Gastroesophageal sphincter (tissue), 4 donors: ENCODE measurements around the gene KLHDC4. TPM values are rescaled to one million over a fixed set of nuclear protein-coding genes. Genes with fewer than 3 reads are reported as not detected.

ENCODE experiments used
- ATAC-seq: fragments of 150-250 bp; one replicate; pipeline ENCODE4 v1.9.1; 2016; ENCODE audit warnings: mild to moderate bottlenecking, moderate library complexity
- H3K27ac ChIP-seq, 4 donors: fragments of 200-600 bp; sonication (generic) in 3 of 4; 1 replicate in 3 of 4; 2 replicates in 1 of 4; pipeline ENCODE4 v1.5.1; 2016 to 2019
- H3K27me3 ChIP-seq: fragments of 200-600 bp; sonication (generic); one replicate; pipeline ENCODE4 v1.5.1; 2019
- H3K36me3 ChIP-seq, 2 donors: fragments of 200-600 bp; sonication (generic); one replicate each; pipeline ENCODE4 v1.5.1; 2019; ENCODE audit warnings: control low read depth in 1 of 2
- H3K4me1 ChIP-seq, 3 donors: fragments of 200-600 bp; sonication (generic); 1 replicate in 2 of 3; 2 replicates in 1 of 3; pipeline ENCODE4 v1.5.1; 2016 to 2019; ENCODE audit warnings: control low read depth in 2 of 3
- H3K4me3 ChIP-seq, 2 donors: fragments of 200-600 bp; sonication (generic); one replicate each; pipeline ENCODE4 v1.5.1; 2019; ENCODE audit warnings: mild to moderate bottlenecking in 1 of 2, moderate library complexity in 1 of 2
- H3K9me3 ChIP-seq, 3 donors: fragments of 200-600 bp; sonication (generic); one replicate each; pipeline ENCODE4 v1.5.1; 2017 to 2019; ENCODE audit warnings: control low read depth in 2 of 3
- CTCF ChIP-seq, 4 experiments: fragments of 200-600 bp in 2 of 4; fragments of 450-650 bp in 2 of 4; sonication (generic) in 1 of 4; IDR thresholded peaks; one replicate each; pipeline ENCODE4 v1.5.1; 2017 to 2019; ENCODE audit warnings: antibody characterized with exemption in 4 of 4, mild to moderate bottlenecking in 2 of 4, moderate library complexity in 2 of 4
- EP300 ChIP-seq: sonication (generic); formaldehyde crosslinking; IDR thresholded peaks from one replicate; pipeline ENCODE4 v1.6.1; 2017; ENCODE audit warnings: antibody characterized with exemption, mild to moderate bottlenecking
- POLR2A ChIP-seq, 2 donors: fragments of 450-650 bp; IDR thresholded peaks; one replicate each; pipeline ENCODE4 v1.6.1; 2017; ENCODE audit warnings: antibody characterized with exemption in 2 of 2, mild to moderate bottlenecking in 2 of 2, moderate library complexity in 1 of 2
- POLR2AphosphoS5 ChIP-seq: sonication (generic); formaldehyde crosslinking; IDR thresholded peaks from one replicate; pipeline ENCODE4 v1.6.1; 2017; ENCODE audit warnings: antibody characterized with exemption
- WGBS, 2 donors: methylation state at CpG; one replicate each; pipeline ENCODE4 v1.1.5; 2018; ENCODE audit warnings: low coverage in 1 of 2; 5-methylcytosine and 5-hydroxymethylcytosine counted together
- total RNA-seq, 4 donors: library from RNA; depleted of rRNA; stranded (reverse); fragments of >200 nt; gene quantifications; one replicate each; pipeline ENCODE4 v1.1.0, GENCODE V29; 2016

Gene KLHDC4
- total RNA-seq, 4 donors from 2014 or later: 9.8 to 33.8 (median 24.4) TPM

- 89 to 91% methylated on average over 8 to 12 of the region's 26 CpGs for WGBS, 2 donors
- H3K4me3 ChIP-seq: no peak overlapping the region
- H3K36me3 ChIP-seq: peaks cover 0 to 81% of the 10 kb centered on the region in 2 donors
- no peaks in the 10 kb centered on the region for H3K27me3 ChIP-seq
- H3K9me3 ChIP-seq: no peaks in the 10 kb centered on the region
- peaks cover 0 to 16% (median 0%) of the 10 kb centered on the region in 3 donors for H3K4me1 ChIP-seq
- H3K27ac ChIP-seq: no peak overlapping the region
- ATAC-seq: no peak
- TF ChIP-seq POLR2AphosphoS5 (no peak), CTCF (IDR thresholded peaks at IDR 0.05) (no peak), POLR2A (IDR thresholded peaks at IDR 0.05) (no peak), EP300 (no peak)
These were observed 62.7 kb downstream of the KLHDC4 start for GRCh38 chr16:87703071-87703470.

DNA sequence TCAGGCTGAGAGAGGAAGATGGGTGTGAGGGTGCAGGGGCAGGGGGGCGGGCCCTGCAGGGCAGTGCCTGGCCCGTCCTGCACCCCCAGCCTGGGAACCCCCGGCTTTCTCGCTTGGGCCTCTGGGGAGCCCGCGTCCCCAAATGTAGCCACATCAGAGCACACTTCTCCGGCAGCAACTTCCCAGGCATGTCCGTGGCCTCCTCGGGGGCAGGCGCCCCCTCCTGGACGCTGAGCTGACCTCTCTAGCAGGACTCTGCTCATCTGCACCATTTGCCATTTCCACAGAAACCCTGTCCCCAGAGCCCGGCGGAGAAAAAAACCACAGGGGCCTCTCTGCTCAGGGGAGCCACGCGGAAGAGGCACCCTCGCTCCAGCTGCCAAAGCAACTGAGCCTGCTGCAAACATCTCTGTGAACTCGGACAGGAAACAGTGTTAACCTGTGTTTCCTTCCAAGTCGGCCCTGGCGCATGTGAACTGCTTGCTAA lies 63.4 kb downstream of the KLHDC4 start:
- H3K27me3 ChIP-seq: no peaks in the 10 kb centered on the region
- H3K9me3 ChIP-seq: no peaks in the 10 kb centered on the region
- TF ChIP-seq CTCF (IDR thresholded peaks at IDR 0.05) (peak in 1 of 4 experiments; percentile 40), POLR2A (IDR thresholded peaks at IDR 0.05) (no peak)
- no peak overlapping the region for H3K27ac ChIP-seq
- 10% methylated on average over 2 of the region's 19 CpGs; no CpG with 5 or more reads in 1 of the 2 donors for WGBS, 2 donors
- no peak overlapping the region for H3K4me3 ChIP-seq
- peak; percentile 19 for ATAC-seq
- H3K4me1 ChIP-seq: peaks cover 0 to 16% (median 0%) of the 10 kb centered on the region in 3 donors
- H3K36me3 ChIP-seq: peaks cover 0 to 74% of the 10 kb centered on the region in 2 donors

- Histone ChIP-seq H3K36me3 (peaks cover 0 to 68% of the 10 kb centered on the region in 2 donors), H3K4me1 (peaks cover 0 to 16% (median 0%) of the 10 kb centered on the region in 3 donors), H3K4me3 (no peak overlapping the region), H3K27me3 (no peaks in the 10 kb centered on the region), H3K27ac (no peak overlapping the region), H3K9me3 (no peaks in the 10 kb centered on the region)
- ATAC-seq: no peak
- 95% methylated on average over 12 of the region's 23 CpGs; no CpG with 5 or more reads in 1 of the 2 donors for WGBS, 2 donors
- no peak for TF ChIP-seq POLR2AphosphoS5
These were observed 64.3 kb downstream of the KLHDC4 start for GRCh38 chr16:87701505-87701921.

- no peak for ATAC-seq
- no peaks in the 10 kb centered on the region for H3K27me3 ChIP-seq
- no peak overlapping the region for H3K4me3 ChIP-seq
- peaks cover 0 to 12% (median 0%) of the 10 kb centered on the region in 3 donors for H3K4me1 ChIP-seq
- H3K9me3 ChIP-seq: no peaks in the 10 kb centered on the region
- no peak overlapping the region for H3K27ac ChIP-seq
- TF ChIP-seq EP300 (no peak), POLR2AphosphoS5 (no peak), CTCF (IDR thresholded peaks at IDR 0.05) (no peak), POLR2A (IDR thresholded peaks at IDR 0.05) (no peak)
- peaks cover 0 to 70% of the 10 kb centered on the region in 2 donors for H3K36me3 ChIP-seq
- WGBS, 2 donors: 100% methylated on average over 2 of the region's 11 CpGs; no CpG with 5 or more reads in 1 of the 2 donors
These were observed 64.7 kb downstream of the KLHDC4 start for GRCh38 chr16:87701078-87701460.

- WGBS, 2 donors: 77 to 84% methylated on average over 6 to 17 of the region's 19 CpGs
- no peaks in the 10 kb centered on the region for H3K9me3 ChIP-seq
- H3K27me3 ChIP-seq: no peaks in the 10 kb centered on the region
- no peak for ATAC-seq
- H3K4me3 ChIP-seq: no peak overlapping the region
- H3K4me1 ChIP-seq: peaks cover 0 to 7% (median 0%) of the 10 kb centered on the region in 3 donors
- peaks cover 0 to 75% of the 10 kb centered on the region in 2 donors for H3K36me3 ChIP-seq
- no peak overlapping the region for H3K27ac ChIP-seq
- TF ChIP-seq EP300 (no peak), CTCF (IDR thresholded peaks at IDR 0.05) (no peak), POLR2A (IDR thresholded peaks at IDR 0.05) (no peak), POLR2AphosphoS5 (no peak)
These were observed 65.2 kb downstream of the KLHDC4 start for GRCh38 chr16:87700406-87701077.
